Stimulated activated naive CD8-positive, alpha-beta T cell treated with anti-CD3 and anti-CD28 coated beads, Interleukin-15, Interleukin-2, amounts not matched to agents 100 U/mL and 50 U/mL, for 24 hours (primary cell): Measurements from ENCODE around the gene SCAPER.

Source experiments
- ATAC-seq: fragments of 150-1000 bp; cut with Tn5 transposase; one replicate; pipeline ENCODE4 v1.10.0; 2021
- DNase-seq: peaks from one replicate; pipeline ENCODE4 v3.0.0; 2021

SCAPER gene

DNA sequence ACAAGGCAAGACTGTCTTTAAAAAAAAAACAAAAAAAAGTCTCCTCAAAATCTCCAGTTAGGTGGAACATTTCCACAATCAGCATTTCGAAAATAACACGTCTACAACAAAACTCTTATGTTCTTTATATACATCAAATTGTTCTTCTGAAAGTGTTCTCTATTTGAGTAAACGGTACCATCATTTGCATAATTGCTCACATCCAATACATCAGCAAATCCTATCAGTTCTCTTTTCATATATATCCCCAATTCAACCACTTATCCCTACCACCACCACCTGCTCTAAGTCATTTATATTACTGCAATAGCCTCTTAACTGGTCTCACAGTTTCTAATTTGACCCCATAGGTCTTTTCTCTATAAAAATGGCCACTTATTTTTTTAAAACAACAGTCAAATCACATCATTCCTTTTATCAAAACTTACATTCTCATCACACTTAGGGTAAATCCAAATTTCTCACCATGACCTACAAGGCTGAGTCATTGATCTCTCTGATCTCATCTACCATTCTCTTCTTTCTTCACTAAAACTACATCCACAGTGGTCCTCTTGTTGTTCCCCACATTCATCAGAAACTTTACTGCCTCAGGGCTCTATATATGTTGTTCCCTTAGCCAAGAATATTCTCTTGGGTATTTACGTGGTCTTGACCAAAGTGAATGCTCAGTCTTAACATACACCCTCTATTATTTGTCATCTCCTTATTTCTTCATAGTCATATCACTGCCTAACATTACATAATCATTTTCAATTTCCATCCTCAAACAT, 237.0 kb downstream of the SCAPER start:
- DNase-seq: no peak
- ATAC-seq: no peak

- DNase-seq (no peak), ATAC-seq (no peak)
These were observed 240.2 kb downstream of the SCAPER start for GRCh38 chr15:76664895-76665294.

- ATAC-seq (no peak), DNase-seq (no peak)
These were observed 240.7 kb downstream of the SCAPER start for GRCh38 chr15:76664411-76664810.

GRCh38 chr15:76663529-76663928, 241.6 kb downstream of the SCAPER start:
- DNase-seq: no peak
- ATAC-seq: no peak

DNA sequence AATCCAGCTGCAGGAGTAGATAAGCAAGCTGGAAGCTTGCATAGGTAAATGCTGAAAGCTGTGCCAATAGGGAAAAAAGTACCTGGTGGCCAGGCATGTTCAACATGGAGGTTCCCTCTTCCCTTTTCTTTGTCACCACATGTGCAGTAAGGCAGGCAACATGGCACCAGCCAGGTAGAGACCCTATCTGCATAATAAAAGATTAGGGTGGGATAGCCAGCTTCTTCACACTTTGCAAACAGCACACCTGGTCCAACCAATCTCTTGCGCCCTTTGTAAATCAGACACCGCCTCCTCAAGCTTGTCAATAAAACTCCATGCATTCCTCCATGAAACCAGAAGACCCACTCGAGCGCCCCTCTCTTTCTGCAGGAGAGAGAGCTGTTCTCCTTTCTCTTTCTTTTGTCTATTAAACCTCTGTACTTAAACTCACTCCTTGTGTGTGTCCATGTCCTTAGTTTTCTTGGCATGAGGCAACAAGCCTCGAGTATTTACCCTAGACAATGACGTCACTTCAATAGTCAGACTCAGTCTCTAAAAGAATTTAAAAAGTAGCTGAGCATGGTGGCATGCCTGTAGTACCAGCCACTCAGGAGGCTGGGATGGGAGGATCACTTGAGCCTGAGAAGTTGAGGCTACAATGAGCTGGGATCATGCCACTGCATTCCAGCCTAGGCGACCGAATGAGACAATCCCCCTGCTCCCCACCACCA, 256.3 kb downstream of the SCAPER start:
- no peak for DNase-seq
- no peak for ATAC-seq

GRCh38 chr15:76647612-76648011, 257.5 kb downstream of the SCAPER start:
- ATAC-seq (no peak), DNase-seq (no peak)

GRCh38 chr15:76644646-76645045, 260.5 kb downstream of the SCAPER start:
- DNase-seq (no peak), ATAC-seq (no peak)

GRCh38 chr15:76642671-76643070, 262.5 kb downstream of the SCAPER start:
- ATAC-seq (no peak), DNase-seq (no peak)

DNA sequence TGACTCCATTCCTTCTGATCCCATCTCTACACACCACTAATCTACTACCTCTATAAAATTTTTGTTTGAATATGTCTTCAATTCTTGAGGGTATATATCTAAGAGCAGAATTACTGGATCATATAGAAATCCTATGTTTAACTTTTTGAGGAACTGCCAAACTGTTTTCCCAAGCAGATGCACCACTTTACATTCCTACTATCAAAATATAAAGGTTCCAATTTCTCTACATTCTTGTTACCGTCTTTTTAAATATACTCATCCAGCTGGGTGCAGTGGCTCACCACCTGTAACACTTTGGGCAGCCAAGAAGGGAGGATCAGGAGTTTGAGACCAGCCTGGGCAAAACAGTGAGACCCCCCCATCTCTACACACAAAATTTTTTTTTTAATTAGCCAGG, 268.0 kb downstream of the SCAPER start:
- ATAC-seq (no peak), DNase-seq (no peak)

DNA sequence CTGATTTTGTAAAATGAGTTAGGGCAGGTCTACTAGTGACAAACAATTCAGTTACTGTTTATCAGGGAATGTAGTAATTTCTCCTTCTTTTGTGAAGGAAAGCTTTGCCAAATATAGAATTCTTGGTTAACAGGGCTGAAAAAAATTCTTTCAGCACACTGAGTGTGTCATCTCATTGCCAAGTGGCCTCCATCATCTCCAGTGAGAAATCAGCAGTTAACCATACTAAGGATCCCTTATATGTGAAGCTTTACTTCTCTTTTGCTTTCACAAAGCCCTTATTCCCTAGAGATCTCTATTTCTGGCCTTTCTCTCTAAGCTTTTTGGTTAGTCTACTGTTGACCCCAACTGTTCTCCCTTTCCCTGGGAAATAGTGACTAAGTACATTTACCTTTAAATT, 269.1 kb downstream of the SCAPER start:
- ATAC-seq (no peak), DNase-seq (no peak)

DNA sequence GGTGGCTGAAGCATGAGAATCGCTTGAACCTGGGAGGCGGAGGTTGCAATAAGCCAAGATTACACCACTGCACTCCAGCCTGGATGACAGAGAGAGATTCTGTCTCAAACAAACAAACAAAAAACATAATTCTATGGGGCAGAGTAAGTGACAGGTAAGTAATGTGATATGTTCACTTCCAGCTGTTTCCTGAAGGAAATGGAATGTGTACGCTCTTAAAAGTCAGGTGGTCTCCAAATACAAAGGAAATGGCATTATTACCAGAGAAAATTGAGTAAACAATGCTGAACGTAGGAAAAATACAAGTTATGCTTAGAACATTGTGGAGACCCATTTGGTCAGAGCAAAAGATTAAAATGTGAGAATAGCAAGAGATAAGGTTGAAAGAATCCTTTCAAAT, 278.5 kb downstream of the SCAPER start:
- ATAC-seq (no peak), DNase-seq (no peak)

- no peak for DNase-seq
- no peak for ATAC-seq
These were observed 279.9 kb downstream of the SCAPER start for GRCh38 chr15:76625267-76625666.

DNA sequence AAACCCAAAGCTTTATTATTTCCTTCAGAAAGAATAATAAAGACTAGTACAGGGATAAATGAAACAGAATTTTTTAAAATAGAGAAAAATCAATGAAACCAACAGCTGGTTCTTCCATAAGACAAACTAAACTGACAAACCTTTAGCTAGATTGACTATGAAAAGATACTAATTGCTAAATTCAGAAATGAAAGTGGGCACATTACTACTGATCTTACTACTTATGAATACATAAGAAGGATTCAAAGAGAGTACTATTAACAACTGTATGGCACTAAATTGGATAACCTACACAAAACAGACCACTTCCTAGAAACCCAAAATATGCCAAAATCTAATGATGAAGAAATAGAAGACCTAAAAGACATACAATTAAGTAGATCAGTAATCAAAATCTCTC, 290.4 kb downstream of the SCAPER start:
- DNase-seq: no peak

GRCh38 chr15:76588811-76589747, 316.1 kb downstream of the SCAPER start:
- DNase-seq: no peak
- ATAC-seq: no peak

More for the DNA sequence above, 290.4 kb downstream of the SCAPER start:
- no peak for ATAC-seq

GRCh38 chr15:76585576-76585897, 319.6 kb downstream of the SCAPER start:
- no peak for DNase-seq
- ATAC-seq: no peak

DNA sequence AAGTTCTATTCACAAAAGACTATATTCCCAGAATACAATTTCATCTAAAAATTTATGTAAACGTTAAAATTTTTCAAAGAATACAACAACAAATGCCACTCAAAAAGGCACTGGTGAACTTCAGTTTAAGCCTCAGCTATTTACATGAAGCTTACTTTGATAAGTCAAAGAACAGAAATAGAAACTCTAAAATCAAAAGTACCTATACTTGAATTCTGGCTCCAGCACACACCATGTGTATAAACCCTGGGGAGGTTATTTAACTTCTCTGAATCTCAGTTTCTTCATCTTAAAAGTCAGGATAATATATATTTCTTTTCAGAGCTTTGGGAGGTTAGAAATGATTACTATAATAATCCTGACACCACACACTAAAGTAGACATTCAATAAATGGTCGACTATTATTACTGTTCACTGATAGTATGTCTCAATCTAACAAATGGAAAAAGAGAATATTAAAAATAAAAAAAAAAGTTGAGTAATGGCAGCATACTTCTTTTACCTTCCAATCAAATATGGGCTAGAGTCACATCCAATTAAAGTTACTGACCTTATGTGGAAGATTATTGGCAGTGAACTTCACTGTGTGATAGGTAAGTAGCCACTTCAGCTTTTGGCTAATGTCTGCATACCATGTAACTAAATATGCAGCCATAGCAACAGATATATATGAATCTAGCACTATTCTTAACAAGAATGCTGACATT, 320.1 kb downstream of the SCAPER start:
- ATAC-seq: no peak
- DNase-seq: no peak

DNA sequence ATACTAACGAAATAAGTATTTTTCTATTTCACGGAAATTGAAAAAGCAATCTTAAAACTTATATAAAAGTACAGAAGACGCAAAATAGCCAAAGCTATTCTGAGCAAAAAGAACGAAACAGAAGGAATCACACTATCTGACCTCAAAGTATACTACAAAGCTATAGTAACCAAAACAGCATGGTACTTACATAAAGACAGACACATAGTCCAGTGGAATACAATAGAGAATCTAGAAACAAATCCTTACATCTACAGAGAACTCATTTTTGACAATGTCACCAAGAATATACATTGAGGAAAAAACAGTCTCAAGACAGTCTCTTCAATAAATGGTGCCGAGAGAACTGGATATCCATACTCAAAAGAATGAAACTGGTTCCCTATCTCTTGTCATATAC, 322.6 kb downstream of the SCAPER start:
- DNase-seq: no peak

GRCh38 chr15:76577879-76578512, 327.1 kb downstream of the SCAPER start:
- ATAC-seq: no peak

More for the DNA sequence above, 322.6 kb downstream of the SCAPER start:
- ATAC-seq: no peak

GRCh38 chr15:76576523-76577279, 328.4 kb downstream of the SCAPER start:
- DNase-seq (no peak), ATAC-seq (peak; percentile 37)

More at GRCh38 chr15:76577879-76578512, 327.1 kb downstream of the SCAPER start:
- no peak for DNase-seq

DNA sequence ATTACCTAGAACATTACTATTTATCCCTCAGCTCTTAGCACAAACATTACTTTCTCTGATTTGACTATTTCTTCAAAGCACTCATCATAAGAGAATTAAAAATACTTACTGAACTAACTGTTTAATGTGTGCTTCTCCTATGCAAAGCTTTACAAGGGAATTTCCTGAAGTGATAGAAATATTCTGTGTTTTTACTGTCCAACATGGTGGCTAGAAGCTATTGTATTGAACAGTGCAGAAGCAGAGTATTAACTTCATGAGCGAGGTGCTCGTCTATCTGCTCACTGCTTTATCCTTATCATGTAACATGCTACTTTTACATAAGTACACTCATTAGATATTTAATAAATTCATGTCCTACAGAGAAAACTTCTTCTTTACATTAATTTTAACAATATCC, 329.5 kb downstream of the SCAPER start:
- DNase-seq (no peak), ATAC-seq (no peak)

GRCh38 chr15:76575274-76575673, 329.9 kb downstream of the SCAPER start:
- ATAC-seq: peak; percentile 82
- no peak for DNase-seq
